CD4-positive, alpha-beta T cell treated with Interferon alpha-2 for 1 hour (primary cell): ENCODE data around the gene PLXNC1.

Experiments used
- DNase-seq, 2 donors: peaks; one replicate each; pipeline ENCODE4 v3.0.0-alpha.2; 2020 to 2022

Gene PLXNC1

GRCh38 chr12:94147991-94148738, at the start of gene PLXNC1:
Gene PLXNC1, plus strand, starts transcription at chr12:94148577. Its CDS starts 395 bp downstream, at chr12:94148972.
- peak; percentile 64 to 76 for DNase-seq

GRCh38 chr12:94099191-94099590, 49.2 kb upstream of the PLXNC1 start:
- no peak for DNase-seq

- DNase-seq, result no peak
These were observed 48.7 kb upstream of the PLXNC1 start for GRCh38 chr12:94099632-94100031.

GRCh38 chr12:94100211-94100627, 48.2 kb upstream of the PLXNC1 start:
- no peak for DNase-seq

DNA sequence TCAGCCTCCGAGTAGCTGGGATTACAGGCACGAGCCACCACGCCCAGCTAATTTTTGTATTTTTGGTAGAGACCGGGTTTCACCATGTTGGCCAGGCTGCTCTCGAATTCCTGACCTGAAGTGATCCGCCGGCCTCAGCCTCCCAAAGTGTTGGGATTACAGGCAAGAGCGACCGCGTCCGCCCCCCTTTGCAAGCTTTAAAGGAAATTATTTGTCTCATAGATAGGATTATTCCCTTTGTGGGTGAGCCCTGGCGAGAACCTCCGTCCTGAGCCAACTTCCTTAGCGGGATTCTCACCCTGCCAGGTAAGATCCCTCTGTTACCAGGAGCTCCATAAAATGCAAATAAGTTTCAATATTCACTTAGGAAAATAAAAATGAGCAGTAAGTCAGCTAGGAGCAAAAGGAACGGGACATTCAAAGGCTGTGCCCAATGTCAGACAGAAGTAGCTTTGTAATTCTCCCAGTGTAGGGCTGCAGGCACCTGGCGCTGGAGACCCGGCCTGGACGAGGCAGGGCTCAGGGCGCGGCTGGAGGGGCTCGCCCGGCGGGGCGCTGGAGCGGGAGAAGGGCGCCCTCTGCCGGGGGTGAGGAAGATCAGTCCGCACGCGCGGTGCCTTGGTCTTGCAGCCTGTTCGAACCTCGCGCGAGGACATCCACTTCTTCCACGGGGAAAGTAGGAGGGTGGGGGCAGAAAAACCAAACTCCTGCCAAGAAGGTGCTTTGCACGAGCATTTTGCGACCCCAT, 47.2 kb upstream of the PLXNC1 start:
- DNase-seq, result peak; percentile 71 to 80

GRCh38 chr12:94101738-94102660, 46.4 kb upstream of the PLXNC1 start:
- peak; percentile 83 to 90 for DNase-seq

DNA sequence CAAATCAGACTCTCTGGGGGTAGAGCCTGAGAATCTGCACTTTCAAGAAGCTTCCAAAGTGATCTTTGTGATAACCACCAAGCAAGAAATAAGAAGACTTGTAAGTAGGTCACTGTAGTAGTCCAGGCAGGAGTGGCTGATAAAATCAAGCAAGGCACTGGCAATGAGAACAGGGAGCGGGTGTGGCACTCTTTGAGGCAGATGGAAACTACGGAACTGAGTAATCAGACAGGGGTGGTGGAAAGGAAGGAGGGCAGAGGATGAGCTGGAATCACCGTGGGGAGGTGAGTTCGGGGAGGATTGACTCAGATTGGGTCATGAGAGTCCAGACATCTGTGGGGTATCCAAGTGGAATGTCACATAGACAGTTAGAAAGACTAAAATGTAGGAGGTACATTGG, 44.4 kb upstream of the PLXNC1 start:
- DNase-seq, result no peak

GRCh38 chr12:94107910-94108309, 40.5 kb upstream of the PLXNC1 start:
- DNase-seq, result no peak

- no peak for DNase-seq
These were observed 39.2 kb upstream of the PLXNC1 start for GRCh38 chr12:94109160-94109559.

DNA sequence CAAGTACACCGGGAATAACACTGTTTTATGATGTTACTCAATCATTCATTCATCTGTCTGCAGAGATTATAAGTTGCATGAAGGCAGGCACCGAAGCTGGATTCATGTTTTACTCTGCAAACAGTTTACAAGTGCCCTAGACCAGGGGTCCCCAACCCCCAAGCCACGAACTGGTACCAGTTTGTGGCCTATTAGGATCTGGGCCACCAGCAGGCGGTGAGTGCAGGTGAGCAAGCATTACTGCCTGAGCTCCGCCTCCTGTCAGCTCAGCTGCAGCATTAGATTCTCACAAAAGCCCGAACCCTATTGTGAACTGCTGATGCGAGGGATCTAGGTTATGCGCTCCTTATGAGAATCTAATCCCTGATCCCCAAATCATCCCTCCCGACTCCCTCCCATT, 38.1 kb upstream of the PLXNC1 start:
- DNase-seq, result no peak

- DNase-seq, result no peak
These were observed 37.1 kb upstream of the PLXNC1 start for GRCh38 chr12:94111302-94111701.

- peak in 1 of 2 donors; percentile 13 for DNase-seq
These were observed 36.3 kb upstream of the PLXNC1 start for GRCh38 chr12:94112121-94112520.

DNA sequence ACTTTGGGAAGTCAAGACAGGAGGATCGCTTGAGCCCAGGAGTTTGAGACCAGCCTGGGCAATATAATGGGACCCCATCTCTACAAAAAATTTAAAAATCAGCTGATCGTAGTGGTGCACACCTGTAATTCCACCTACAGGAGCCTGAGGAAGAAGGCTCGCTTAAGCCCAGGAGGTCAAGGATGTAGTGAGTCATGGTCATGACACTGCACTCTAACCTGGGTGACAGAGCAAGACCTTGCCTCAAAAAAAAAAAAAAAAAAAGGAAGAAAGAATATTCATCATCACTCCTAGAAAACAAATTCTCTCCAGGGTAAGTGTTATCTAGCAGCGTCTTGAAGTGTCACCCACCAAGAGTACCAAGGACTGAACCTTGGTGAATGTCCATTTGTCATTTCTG, 34.2 kb upstream of the PLXNC1 start:
- DNase-seq, result no peak

- no peak for DNase-seq
These were observed 32.2 kb upstream of the PLXNC1 start for GRCh38 chr12:94116191-94116590.

DNA sequence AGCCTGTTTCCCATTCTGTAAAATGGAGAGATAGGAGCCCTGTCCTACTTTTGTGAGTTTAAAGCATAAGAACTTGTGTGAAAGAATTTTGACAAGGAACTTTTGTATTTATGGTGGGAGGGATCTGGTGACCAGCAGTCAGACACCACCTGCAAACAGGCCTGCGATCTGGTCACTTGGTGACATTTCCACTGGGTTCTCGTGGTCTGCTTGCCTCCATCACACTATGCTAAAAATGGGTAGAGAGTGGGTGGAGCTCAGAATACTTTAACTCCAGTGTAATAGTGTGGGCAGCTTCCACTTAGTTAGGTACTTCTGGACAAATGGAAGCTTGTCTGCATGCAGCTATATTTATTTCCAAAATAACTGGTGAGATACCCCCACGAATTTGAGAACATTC, 26.5 kb upstream of the PLXNC1 start:
- DNase-seq, result no peak

DNA sequence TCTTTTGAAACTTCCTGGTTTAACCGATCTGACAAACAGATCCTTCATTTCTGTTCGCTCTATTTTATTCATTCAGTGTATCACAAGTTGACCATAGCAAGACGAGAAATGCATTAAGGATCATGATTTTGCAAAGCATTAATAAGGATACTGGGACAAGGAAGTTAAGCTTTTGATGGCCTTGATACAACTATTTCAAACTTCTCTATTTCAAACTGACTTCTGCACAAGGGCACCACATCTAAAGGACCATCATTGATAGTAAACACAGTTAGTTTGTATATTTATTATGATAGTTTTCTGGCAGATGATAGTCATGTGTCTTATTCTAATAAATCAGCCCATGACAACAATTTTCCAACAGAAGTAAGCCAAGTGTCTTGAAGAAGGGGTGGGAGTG, 25.8 kb upstream of the PLXNC1 start:
- no peak for DNase-seq

- DNase-seq, result no peak
These were observed 25.2 kb upstream of the PLXNC1 start for GRCh38 chr12:94123127-94123526.

- no peak for DNase-seq
These were observed 22.3 kb upstream of the PLXNC1 start for GRCh38 chr12:94126067-94126466.

DNA sequence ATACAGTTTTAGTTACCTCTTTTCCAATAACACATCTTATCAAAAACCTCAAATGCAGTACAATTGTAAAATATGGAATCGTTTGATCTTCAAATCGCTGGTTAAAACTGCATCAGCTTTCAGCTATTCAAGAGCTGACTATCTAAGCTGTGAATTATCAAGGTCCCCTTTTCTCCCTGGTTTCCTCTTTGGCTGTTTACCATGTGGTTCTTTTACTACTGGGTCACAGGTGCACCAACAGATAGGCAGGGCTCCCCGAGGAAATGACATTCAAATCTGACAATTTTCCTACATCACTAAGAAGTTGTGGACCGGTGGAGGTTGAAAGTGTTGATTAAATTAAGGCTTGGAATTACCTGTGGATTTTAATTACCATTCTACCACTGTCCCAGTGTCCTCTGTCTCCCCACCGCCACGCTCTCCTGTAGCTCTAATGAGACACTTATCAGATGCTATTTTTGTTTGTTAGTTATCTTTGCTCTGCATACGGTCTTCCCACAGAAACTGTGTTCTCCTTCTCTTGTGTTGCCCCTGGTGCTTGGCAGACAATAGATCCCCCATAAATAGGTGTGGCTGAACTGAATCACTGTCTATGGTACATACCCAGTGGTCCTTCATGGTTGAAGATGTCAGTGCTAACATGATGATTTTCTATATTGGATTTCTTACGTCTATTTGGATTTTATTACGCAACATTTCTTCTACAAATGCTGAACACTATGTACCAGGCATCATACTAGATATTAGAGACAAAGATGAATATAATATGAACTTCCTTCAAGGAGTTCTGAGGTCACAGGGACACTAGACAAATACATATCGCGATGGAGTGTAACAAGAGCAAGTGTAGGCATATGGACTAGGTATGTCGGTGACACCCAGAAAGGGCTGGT, 20.9 kb upstream of the PLXNC1 start:
- DNase-seq, result no peak

- DNase-seq, result no peak
These were observed 20.1 kb upstream of the PLXNC1 start for GRCh38 chr12:94128280-94128679.

DNA sequence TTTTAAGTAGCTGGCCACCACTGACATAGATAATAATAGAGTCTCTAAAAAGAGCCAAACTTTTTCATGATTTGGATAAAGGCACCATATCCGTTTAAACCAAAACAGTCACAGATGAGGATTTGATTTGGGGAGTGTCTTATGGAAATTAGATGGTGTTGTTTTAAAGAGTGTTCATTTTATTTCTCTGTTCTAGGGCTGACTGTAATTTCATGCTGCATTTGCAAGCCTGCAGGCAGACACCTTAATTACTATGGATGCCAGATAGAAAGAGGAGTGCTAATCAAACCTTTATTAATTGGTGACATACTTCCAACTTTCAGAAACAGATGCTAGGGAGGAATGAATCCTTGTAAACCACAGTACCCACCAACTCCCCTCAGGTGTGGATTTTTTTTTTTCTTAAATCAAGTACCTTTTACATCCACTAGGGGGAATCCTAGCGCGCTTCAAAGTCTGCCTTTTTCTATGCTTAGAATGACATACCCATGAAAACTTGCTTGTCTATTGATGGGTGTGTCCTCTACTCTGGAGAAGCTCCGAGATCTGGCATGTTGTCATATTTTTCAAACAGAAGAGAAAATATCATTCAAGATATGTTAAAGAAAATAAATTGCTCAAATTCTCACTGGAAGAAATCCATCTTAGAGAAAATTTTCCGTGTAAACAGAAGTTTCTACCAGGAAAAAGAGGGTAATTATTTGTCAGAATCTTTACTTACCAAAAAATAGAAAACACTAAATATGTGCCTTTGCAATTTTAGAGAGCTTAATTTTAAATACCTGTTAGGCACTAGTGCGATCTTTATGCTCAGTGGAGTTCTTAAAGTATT, 14.2 kb upstream of the PLXNC1 start:
- DNase-seq, result peak; percentile 33 to 61
